Measurements from ENCODE around the gene ZCCHC4. TPM values are rescaled to one million over a fixed set of nuclear protein-coding genes. Genes with fewer than 3 reads are reported as not detected.

Gene ZCCHC4
- total and polyA plus RNA-seq, 2 of the 8 experiments (the other 6 are each of a cell fraction or from before 2014, with no cell fraction given) = 9.8 to 12.5 TPM

GRCh38 chr4:25283948-25284347 is 28.6 kb upstream of the ZCCHC4 start (continued):
- TF ChIP-seq BRCA1 (IDR thresholded peaks at IDR 0.05; ENCODE audit: low read depth, low read length) (no peak), GTF2F1 (IDR thresholded peaks at IDR 0.05; ENCODE audit: borderline replicate concordance, low read depth, low read length) (no peak), ASH2L (IDR thresholded peaks at IDR 0.05; ENCODE audit: low read length) (no peak), RNF2 (IDR thresholded peaks at IDR 0.05; ENCODE audit: borderline replicate concordance, low read depth, low read length, missing control alignments, poor library complexity, severe bottlenecking) (no peak), CTBP2 (IDR thresholded peaks at IDR 0.05; ENCODE audit: borderline replicate concordance, insufficient read depth, insufficient read length, low read length) (no peak), CTCF (IDR thresholded peaks at IDR 0.05; ENCODE audit: control extremely low read depth in 1 of 3, insufficient read depth in 1 of 3, low read depth in 1 of 3, low read length in 3 of 3) (no peak), CHD2 (IDR thresholded peaks at IDR 0.05; ENCODE audit: low read length) (no peak), E2F6 (IDR thresholded peaks at IDR 0.05) (no peak), TAF7 (optimal IDR thresholded peaks at IDR 0.05; ENCODE audit: borderline replicate concordance, low read depth, low read length) (no peak)
